ENCODE results near the gene XYLT2.
"Not testable (repeated sequence)": the region's sequence is repeated elsewhere in the genome, so short reads cannot be mapped to it uniquely, and the experiment has no call there.

XYLT2 gene

DNA sequence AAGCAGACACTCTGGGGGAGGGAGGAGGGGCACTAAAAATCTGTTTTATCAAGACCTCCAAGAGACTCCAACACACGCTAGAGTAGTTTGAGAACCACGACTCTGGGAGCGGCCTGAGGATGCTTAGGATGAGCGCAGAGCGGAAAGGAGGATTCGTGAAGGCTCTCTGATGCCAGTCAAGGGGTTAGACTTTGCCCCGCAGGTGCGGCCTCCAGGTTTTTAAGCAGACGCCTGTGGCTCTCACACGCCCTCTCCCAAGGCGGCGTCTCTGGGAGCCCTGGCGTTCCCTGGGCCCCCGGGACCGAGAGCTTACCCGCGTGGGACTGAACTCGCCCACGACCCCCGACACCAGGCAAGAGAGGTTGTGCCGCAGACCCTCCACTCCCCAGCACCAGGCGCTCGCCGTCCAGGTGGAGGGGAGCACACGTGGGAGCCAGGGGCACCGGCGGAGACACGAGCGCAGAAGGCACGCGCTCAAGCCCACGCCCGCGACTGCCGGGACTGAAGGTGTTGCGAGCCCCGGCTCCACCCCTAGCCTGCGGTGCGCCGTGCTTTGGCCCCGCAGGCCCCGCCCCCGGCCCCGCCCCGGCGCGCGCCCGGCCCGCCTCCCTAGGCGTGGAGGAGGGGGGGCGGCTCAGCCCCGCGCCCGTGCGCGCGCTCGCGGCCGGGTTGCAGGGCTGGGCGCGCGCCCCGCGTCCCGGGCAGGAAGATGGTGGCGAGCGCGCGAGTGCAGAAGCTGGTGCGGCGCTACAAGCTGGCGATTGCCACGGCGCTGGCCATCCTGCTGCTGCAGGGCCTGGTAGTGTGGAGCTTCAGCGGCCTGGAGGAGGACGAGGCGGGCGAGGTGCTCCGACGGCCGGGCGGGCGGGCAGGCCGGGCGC lies at the start of gene XYLT2:
Gene XYLT2, plus strand, starts transcription at position 695 of the 881 bp plus-strand sequence. Its CDS starts 15 bp downstream, at position 710.
- H3K4me3 ChIP-seq (ENCODE audit: low read depth, low read length), result peak within 1 kb of the TSS; percentile 85

DNA sequence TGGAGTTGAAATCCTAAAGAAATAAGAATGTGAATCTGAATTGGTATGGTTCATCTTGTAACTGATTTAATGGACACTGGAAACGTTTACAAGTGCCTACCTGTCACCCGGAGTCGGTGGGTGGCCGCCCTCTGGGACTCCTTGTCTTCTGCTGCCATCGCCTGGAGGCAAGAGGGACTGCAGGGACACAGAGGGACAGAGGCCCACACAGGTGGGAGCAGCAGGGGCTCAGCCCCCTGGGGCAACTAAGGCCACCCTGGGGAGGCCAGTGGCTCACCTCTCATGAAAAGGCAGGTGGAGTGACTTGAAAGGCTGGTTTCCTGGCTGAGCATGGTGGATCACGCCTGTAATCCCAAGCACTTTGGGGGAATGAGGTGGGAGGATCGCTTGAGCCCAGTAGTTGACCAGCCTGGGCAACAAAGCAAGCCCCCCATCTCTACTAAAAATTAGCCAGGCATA lies 48.5 kb upstream of the XYLT2 start:
- H3K4me3 ChIP-seq (ENCODE audit: low read depth, low read length), result no peak overlapping the region

DNA sequence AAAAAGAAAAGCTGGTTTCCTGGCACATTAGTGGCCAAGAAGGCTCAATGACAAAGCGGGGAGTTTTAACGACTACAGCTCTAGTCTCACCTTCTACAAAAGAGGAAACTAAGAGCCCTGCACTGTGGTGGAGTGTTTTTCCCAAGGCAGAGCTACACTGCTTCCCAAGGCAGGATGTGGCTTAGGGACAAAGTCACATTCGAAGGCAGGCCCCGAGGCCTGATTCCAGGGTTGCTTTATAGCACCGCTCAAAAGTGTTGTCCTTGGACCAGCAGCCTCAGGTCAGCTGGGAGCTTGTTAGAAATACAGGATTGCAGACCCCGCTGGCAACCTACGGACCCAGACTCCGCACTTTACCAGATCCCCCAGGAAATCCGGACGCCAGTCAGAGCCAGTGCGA lies 47.9 kb upstream of the XYLT2 start:
- no peak overlapping the region for H3K4me3 ChIP-seq (ENCODE audit: low read depth, low read length)

DNA sequence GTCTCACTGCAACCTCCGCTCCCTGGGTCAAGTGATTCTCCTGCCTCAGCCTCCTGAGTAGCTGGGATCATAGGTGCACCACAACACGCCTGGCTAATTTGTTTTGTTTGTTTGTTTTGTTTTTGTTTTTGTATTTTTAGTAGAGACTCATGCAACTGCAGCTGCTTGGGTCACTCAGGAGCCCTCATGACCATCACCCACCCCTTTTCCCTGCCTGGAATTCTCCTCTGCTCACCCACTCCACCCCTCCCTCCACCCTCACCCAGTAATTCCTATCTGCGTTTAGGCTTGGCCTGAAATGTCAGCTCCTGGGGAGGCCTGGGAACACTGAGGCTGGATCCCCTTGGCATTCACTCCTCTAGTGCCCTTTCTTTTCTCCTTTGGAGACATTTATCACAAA lies 46.1 kb upstream of the XYLT2 start:
- no peak overlapping the region for H3K4me3 ChIP-seq (ENCODE audit: low read depth, low read length)

DNA sequence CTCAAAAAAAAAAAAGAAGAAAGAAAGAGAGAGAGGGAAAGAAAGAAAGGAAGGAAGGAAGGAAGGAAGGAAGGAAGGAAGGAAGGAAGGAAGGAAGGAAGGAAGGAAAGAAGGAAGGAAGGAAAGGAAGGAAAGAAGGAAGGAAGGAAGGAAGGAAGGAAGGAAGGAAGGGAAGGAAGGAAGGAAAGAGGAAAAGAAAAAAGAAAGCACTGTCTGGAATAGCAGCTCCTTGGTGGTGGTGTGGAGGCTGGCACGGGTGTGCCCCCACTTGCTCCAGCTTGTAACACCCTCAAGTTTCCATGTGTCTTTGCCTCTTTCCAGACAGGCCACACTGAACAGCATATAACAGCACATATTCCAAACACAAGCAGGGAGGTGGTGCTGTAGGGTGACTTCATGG lies 45.1 kb upstream of the XYLT2 start:
- H3K4me3 ChIP-seq (ENCODE audit: low read depth, low read length), result not testable (repeated sequence)

DNA sequence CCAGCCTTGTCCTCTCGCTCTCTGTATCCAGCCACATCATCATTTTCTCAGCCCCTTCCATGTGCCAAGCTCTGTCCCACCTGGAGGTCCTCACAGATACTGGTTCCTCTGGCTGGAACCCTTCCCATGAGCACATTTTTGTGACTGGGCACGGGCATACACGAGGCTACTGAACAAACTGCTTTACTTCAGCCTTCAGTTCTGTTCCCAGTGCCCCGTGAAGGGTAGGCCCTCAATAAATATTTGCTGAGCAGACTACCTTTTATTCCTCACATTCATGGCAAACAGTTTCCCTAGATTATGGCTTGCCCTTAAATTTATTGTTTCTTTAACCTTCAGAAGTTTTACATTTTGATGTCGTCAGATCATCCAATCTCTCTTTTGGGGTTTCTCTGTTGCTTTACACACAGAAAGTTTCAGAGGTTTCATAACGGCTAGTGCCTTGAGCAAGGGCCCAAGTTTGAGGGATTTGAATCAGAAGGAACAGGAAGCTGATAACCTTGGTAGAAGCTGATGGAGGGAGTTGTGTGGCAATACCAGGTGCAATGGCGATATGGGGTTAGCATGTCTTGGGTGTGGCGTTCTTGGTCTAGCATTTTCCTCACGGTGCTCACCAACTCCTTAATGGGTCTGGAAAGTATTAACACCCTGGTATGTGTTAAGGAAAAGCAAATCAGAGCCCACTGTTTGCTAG lies 43.9 kb upstream of the XYLT2 start:
- H3K4me3 ChIP-seq (ENCODE audit: low read depth, low read length), result no peak overlapping the region

DNA sequence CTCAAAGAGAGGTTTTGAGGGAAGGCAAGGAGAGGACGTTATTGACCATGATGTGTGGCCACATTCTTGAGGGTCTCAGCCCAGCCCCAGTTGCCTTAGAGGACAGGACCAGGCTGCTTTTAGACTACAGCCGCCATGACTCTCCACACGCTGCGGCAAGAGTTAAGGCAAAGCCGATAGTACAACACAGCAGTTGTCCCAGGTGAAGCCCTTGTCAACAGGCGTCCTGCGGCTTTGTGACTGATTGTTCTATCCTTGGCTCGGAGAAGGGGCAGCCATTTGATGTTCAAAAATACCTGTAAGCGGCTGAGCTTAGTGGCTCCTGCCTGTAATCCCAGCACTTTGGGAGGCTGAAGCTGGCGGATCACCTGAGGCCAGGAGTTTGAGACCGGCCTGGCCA lies 42.9 kb upstream of the XYLT2 start:
- H3K4me3 ChIP-seq (ENCODE audit: low read depth, low read length), result no peak overlapping the region

DNA sequence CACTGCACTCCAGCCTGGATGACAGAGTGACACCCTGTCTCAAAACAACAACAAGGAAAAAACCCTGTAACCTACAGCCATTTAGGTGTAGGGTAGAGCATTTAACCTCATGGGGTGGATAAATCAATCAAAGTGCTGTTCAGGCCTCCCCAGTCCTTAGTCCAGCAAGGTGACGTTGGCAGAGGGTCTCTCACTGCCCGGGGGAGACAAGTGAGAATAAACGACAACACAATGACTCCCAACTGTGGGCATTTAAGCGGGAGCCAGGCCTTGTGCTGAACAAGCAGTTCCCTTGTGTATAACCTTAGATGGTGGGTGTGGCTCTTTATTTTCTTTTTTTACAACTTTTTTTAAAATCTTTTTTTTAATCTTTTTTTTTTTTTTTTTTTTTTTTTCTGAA lies 42.3 kb upstream of the XYLT2 start:
- H3K4me3 ChIP-seq (ENCODE audit: low read depth, low read length), result no peak overlapping the region

DNA sequence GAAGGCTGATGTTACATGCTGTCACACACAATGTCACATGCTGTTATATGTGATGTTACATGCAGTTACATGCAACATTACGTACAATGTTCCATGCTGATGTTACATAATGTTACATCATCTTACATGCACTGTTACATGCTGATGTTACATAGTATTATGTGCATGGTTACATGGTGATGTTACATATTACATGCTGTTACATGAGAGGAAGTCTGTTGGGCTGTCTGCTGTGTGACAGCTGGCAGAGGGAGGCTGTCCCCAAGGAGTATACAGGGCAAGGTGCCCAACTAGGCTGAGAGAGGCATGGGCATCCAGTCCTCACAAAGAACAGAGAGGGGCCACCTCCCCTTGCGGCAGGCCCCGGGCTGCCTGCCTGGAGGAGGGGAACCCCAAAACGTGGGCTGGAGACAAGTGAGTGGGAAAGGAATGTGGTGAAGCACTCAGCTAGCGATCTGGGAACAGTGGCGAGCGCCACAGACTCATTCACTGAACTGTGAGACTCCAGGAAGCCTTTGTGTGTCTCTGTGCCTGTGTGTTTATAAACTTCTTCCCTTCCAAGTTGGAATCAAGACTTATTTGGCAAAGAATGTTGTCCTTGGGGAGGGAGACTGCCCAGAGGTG lies 41.0 kb upstream of the XYLT2 start:
- H3K4me3 ChIP-seq (ENCODE audit: low read depth, low read length), result no peak overlapping the region

DNA sequence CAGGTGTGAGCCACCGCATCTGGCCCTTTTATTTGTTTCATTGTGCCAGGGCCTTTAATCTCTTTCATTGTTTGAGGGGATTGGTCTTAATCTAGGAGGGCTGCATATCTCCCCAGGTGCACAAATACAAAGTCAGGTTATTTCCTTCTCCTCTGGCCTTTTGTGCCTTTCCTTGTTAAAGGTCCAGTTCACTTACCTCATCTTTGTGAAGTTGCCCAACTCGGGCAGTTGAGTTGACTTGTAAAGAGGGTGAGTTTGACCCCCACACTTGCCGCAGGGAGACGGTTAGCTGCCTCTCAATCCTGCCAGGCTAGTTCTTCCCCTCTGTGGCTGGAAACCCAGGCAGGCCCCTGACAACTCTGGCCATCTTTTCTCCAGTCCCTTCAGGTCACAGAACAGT lies 38.3 kb upstream of the XYLT2 start:
- H3K4me3 ChIP-seq (ENCODE audit: low read depth, low read length), result no peak overlapping the region

DNA sequence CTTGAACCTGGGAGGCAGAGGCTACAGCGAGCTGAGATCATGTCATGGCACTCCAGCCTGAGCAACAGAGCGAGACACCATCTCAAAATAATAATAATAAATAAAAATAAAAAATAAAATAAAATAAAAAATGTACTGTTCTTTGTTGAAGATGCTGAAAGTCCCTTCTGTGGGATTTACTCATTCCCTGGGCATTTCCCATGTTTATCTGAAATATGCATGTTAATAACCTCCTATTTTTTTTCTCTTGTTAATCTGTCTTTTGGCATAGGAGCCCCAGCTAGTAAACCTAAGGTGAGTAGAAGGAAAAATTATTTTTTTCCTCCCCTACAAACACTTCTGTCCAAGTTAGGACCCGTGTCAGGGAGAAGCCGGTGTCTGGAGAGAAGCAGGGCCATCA lies 37.3 kb upstream of the XYLT2 start:
- no peak overlapping the region for H3K4me3 ChIP-seq (ENCODE audit: low read depth, low read length)

DNA sequence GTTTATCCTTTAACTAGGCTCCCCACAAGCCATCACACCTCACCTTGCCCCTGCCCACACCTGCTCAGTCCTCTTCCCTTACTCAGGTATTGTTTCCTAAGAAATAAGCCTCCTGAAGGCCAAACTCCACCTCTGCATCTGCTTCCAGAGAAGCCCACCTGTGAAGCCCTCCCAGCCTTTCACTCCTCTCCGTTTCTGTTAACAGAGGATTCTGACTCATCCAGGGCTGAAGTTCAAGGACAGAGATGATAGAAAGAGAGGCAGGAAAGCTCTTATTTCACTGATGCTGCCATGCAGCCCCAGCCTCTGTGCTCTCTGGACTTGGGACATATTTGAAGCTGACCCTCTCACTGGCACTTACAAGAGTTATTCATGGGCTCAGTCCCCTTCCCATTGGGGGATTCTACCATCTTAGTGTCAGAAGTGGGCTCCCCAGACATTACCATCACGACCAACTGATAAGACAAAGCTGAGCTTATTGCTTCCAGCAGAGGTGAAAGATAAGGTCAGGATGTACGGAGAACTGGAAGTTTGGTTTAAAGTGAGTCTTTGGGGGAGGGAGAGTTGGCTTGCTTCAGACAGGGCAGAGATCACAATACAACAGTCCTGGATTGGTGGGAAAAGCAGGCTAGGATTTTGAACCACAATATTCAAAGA lies 35.3 kb upstream of the XYLT2 start:
- H3K4me3 ChIP-seq (ENCODE audit: low read depth, low read length), result no peak overlapping the region

DNA sequence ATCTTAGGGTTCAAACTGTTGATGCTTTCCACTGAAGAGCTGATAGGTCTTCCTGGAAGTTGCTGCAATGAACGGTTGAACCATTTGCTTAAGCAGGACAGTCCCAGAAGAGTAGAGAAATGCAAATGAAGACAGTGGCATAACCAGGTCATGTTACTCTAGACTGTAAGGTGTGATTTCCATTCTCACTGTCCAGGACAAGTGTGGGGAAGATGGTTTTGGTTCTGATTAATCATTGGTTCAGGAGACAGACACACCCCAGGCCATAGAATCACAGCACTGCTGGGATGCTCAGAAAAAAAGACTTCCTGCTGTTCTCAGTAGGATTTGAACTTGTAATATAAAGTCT lies 34.8 kb upstream of the XYLT2 start:
- H3K4me3 ChIP-seq (ENCODE audit: low read depth, low read length), result no peak overlapping the region

DNA sequence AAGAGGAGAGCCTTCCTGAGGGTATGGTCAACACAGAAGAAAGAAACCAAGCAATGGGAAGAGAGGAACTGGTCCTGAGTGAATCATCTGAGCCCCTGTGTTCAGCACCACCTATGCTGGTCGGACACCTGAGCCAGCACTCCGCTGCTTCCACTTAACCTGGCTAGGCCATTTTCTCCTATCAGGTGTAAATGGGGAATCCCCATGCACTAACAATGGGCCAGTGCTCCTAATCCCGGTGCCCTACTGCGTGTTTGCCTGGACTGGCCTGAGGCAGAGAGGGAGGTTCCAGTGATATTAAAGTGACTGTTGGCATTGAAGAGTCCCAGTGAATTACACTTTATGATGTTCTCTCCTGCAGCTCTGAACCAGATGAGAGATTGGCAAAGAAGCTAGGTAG lies 34.4 kb upstream of the XYLT2 start:
- H3K4me3 ChIP-seq (ENCODE audit: low read depth, low read length), result no peak overlapping the region

DNA sequence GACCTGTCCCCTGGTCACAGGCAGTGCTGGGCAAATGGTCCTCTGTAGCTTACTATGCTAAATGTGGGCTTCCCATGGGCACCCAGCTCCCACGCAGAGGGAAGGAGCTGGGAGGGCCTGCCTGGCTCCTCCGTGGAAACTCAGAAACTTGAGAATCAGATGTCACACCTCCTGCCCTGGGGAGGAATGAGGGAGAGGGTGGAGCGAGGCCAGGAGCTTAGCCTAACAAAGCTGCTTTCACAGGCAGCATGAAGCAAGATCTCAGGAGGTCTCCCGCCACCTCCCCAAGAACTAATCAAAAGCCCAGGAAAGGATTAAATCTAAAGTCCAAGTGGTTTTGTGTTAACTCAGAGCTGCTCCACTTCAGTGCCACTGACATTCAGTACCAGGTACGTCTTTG lies 33.6 kb upstream of the XYLT2 start:
- no peak overlapping the region for H3K4me3 ChIP-seq (ENCODE audit: low read depth, low read length)

DNA sequence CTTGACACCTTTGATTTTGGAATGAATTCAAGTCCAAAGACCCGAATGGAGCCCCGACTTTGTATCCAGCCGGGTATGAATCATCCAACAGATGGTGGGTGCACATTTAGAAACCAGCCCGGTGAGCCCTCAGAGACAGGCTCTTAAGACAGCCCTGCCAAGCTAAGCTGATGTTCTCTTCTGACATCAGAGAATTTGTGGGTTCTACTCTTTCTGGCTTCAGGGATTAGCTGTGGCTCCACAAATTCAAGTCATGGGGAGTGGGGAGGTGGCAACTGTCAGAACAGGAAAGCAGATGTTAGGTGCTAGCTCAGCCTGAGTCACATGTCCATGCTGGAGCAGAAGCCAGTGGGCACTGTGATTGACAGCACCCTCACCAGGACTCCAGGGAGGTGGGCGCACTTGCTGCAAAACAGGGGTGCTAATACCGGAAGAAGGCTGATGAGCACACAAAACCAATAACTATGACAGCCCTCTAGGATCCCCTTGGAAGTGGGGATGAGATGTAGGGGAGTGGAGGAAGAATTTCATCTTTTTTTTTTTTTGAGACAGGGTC lies 31.4 kb upstream of the XYLT2 start:
- no peak overlapping the region for H3K4me3 ChIP-seq (ENCODE audit: low read depth, low read length)

DNA sequence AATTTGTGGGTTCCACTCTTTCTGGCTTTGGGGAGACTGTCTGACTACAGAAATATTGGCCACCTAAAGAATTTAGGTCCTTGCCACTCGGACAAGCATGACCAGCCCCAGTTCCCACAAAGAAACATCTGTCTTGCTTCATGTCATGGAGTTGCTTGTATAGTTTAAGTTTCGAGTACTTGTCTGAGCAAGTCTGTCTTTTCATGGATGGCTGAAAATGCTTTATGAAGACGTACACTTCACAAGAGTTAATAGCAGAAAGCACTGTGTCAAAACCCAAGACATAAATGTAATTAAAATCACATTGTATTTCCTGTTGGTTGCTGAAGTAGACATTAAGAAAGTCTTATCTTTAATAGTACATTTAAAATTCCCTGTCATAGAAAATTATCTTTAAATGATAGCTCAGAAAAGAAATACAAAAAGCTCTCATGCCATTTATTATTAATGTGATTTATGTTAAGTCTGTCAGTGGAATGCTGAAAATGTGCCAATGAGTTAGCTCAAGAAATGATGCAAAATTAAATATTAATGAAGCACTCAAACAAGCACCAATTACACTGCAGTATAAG lies 29.8 kb upstream of the XYLT2 start:
- no peak overlapping the region for H3K4me3 ChIP-seq (ENCODE audit: low read depth, low read length)

DNA sequence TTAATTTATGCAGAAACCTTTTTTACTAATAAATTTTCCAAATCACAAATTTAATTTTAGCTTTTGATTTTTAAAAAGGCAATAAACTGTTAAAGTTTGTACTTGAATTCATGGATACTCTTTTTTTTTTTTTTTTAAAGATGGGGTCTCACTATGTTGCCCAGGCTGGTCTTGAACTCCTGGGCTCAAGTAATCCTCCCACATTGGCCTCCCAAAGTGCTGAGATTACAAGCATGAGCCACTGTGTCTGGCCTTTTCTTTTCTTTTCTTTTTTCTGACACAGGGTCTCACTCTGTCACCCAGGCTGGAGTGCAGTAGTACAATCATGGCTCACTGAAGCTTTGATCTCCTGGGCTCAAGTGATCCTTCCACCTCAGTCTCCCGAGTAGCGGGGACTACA lies 29.3 kb upstream of the XYLT2 start:
- not testable (repeated sequence) for H3K4me3 ChIP-seq (ENCODE audit: low read depth, low read length)

DNA sequence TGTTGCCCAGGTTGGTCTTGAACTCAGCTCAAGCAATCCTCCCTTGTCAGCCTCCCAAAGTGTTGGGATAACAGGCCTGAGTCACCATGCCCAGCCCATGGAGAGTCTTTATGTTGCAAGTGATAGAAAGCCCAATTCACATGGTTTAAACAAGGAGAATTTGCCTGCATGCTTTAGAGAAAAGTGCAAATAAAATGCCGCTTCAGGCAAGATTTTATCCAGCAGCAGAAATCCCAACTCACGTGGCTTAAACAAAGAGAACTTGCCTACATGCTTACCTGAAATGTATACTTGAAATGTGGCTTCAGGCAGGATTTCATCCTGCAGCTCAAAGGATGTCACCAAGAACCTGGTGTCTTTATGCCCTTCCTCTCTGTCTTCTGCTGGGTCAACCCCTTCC lies 28.8 kb upstream of the XYLT2 start:
- H3K4me3 ChIP-seq (ENCODE audit: low read depth, low read length), result no peak overlapping the region

DNA sequence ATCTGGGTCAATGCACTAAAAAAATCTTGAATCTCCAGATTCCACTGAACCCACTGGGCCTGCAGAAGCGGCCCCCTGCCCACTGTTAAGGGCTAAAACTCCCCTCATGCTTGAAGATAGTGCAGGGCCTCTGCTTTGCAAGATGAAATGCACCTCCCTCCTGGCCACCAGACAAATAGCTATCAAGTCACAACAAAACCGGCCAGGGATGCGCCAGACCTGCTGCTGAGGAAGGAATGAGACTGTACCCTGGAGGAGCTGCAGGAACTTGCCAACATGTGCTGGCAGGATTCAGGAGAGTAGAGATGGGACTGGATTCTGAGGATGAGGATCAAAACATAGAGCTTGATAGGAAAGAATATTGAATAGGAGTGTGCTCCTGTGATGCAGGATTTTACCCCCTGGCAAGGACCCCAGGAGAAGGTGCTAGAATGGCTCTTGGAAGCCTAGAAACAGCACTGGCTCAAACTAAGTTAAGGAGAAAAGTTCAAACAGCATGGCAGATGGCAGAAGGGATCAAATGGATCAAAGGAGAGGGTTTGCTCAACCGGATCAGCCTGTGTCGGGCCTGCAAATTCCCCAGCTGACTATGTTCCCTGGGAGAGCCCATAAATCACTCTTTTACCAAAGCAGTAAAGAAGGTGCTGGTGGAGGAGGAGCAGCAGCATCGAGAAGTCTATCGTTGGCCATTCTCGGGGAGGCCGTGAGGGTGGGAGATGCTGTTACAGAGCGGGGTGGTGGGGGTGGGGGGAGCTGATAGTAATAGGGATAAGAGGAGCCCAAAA lies 27.2 kb upstream of the XYLT2 start:
- H3K4me3 ChIP-seq (ENCODE audit: low read depth, low read length), result no peak overlapping the region
